ENCODE results near the gene SLC5A12.

- TF ChIP-seq, protein P1, sequence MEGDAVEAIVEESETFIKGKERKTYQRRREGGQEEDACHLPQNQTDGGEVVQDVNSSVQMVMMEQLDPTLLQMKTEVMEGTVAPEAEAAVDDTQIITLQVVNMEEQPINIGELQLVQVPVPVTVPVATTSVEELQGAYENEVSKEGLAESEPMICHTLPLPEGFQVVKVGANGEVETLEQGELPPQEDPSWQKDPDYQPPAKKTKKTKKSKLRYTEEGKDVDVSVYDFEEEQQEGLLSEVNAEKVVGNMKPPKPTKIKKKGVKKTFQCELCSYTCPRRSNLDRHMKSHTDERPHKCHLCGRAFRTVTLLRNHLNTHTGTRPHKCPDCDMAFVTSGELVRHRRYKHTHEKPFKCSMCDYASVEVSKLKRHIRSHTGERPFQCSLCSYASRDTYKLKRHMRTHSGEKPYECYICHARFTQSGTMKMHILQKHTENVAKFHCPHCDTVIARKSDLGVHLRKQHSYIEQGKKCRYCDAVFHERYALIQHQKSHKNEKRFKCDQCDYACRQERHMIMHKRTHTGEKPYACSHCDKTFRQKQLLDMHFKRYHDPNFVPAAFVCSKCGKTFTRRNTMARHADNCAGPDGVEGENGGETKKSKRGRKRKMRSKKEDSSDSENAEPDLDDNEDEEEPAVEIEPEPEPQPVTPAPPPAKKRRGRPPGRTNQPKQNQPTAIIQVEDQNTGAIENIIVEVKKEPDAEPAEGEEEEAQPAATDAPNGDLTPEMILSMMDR (IDR thresholded peaks at IDR 0.05), result no peak
- TF ChIP-seq POLR2A (IDR thresholded peaks at IDR 0.05; ENCODE audit: low read length), result no peak
- no peak for TF ChIP-seq JUN (IDR thresholded peaks at IDR 0.05)
- no peak for TF ChIP-seq KDM5A (IDR thresholded peaks at IDR 0.05)
- TF ChIP-seq HMGXB4 (CRISPR knock-in tag; IDR thresholded peaks at IDR 0.05; ENCODE audit: borderline replicate concordance), result no peak
- no peak for TF ChIP-seq BHLHE40 (IDR thresholded peaks at IDR 0.05; ENCODE audit: low read depth, low read length)
- TF ChIP-seq ZSCAN20 (CRISPR knock-in tag; IDR thresholded peaks at IDR 0.05), result no peak
Measured at GRCh38 chr11:26764825-26765224, 43.0 kb upstream of the SLC5A12 start.
